Suprapubic skin (tissue), 4 donors: ENCODE data around the gene SIRPD. TPM values are rescaled to one million over a fixed set of nuclear protein-coding genes. Genes with fewer than 3 reads are reported as not detected.

Experiments
- DNase-seq, 2 donors: peaks; one replicate each; pipeline ENCODE4 v3.0.0-alpha.2; 2019; ENCODE audit warnings: low spot score in 2 of 2
- H3K27ac ChIP-seq: fragments of 200-600 bp; sonication (generic); one replicate; pipeline ENCODE4 v1.5.1; 2019
- H3K27me3 ChIP-seq: fragments of 200-600 bp; sonication (generic); one replicate; pipeline ENCODE4 v1.5.1; 2019
- H3K36me3 ChIP-seq: fragments of 200-600 bp; sonication (generic); one replicate; pipeline ENCODE4 v1.5.1; 2019
- H3K4me1 ChIP-seq: fragments of 200-600 bp; sonication (generic); one replicate; pipeline ENCODE4 v1.5.1; 2019
- H3K4me3 ChIP-seq: fragments of 200-600 bp; sonication (generic); one replicate; pipeline ENCODE4 v1.5.1; 2019; ENCODE audit warnings: mild to moderate bottlenecking
- H3K9me3 ChIP-seq: fragments of 200-600 bp; sonication (generic); one replicate; pipeline ENCODE4 v1.5.1; 2019
- EP300 ChIP-seq: sonication (generic); formaldehyde crosslinking; IDR thresholded peaks from one replicate; pipeline ENCODE4 v1.6.1; 2017; ENCODE audit warnings: antibody characterized with exemption
- POLR2A ChIP-seq, 2 donors: fragments of 450-650 bp; IDR thresholded peaks; one replicate each; pipeline ENCODE4 v1.6.1; 2017; ENCODE audit warnings: antibody characterized with exemption in 2 of 2, mild to moderate bottlenecking in 2 of 2, moderate library complexity in 2 of 2
- POLR2AphosphoS5 ChIP-seq, 3 donors: sonication (generic); formaldehyde crosslinking; IDR thresholded peaks; one replicate each; pipeline ENCODE4 v1.6.1; 2017; ENCODE audit warnings: antibody characterized with exemption in 3 of 3
- WGBS: methylation state at CpG from one replicate; pipeline ENCODE4 v1.1.5; 2018; 5-methylcytosine and 5-hydroxymethylcytosine counted together
- total RNA-seq, 4 donors: library from RNA; depleted of rRNA; stranded (reverse); fragments of >200 nt; gene quantifications; one replicate each; pipeline ENCODE4 v1.1.0, GENCODE V29; 2016
- TF ChIP-seq, protein P1 (sequence below), 2 donors: fragments of 200-600 bp in 1 of 2; fragments of 450-650 bp in 1 of 2; sonication (generic) in 1 of 2; IDR thresholded peaks; one replicate each; pipeline ENCODE4 v1.5.1; 2016 to 2019; ENCODE audit warnings: antibody characterized with exemption in 2 of 2, mild to moderate bottlenecking in 1 of 2, moderate library complexity in 1 of 2

Gene SIRPD
- total RNA-seq, 4 donors from 2014 or later: not detected

DNA sequence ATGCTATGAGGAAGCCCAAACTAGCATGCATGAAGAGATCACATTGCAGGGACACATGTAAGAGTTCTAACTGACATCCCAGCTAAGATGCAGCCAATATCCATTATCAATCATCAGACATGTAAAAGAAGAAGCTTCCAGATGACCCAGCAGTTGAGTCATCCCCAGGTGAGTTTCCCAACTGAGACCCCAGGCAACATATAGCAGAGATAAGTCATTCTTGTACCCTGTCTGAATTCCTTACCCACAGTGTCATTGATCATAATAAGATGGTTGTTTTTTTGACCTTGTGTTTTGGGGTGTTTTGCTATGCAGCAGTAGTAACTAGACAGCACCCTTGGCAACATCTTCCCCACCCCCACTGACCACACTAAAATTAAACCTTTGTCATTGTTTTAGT, 18.9 kb downstream of the SIRPD start:
- Histone ChIP-seq H3K9me3 (no peaks in the 10 kb centered on the region), H3K36me3 (no peaks in the 10 kb centered on the region), H3K27ac (no peak overlapping the region), H3K27me3 (peaks cover 2% of the 10 kb centered on the region), H3K4me3 (no peak overlapping the region), H3K4me1 (no peaks in the 10 kb centered on the region)
- no peak for DNase-seq
- TF ChIP-seq, protein P1, sequence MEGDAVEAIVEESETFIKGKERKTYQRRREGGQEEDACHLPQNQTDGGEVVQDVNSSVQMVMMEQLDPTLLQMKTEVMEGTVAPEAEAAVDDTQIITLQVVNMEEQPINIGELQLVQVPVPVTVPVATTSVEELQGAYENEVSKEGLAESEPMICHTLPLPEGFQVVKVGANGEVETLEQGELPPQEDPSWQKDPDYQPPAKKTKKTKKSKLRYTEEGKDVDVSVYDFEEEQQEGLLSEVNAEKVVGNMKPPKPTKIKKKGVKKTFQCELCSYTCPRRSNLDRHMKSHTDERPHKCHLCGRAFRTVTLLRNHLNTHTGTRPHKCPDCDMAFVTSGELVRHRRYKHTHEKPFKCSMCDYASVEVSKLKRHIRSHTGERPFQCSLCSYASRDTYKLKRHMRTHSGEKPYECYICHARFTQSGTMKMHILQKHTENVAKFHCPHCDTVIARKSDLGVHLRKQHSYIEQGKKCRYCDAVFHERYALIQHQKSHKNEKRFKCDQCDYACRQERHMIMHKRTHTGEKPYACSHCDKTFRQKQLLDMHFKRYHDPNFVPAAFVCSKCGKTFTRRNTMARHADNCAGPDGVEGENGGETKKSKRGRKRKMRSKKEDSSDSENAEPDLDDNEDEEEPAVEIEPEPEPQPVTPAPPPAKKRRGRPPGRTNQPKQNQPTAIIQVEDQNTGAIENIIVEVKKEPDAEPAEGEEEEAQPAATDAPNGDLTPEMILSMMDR (IDR thresholded peaks at IDR 0.05): no peak
- TF ChIP-seq EP300 (no peak), POLR2AphosphoS5 (IDR thresholded peaks at IDR 0.05) (no peak), POLR2A (IDR thresholded peaks at IDR 0.05) (no peak)

DNA sequence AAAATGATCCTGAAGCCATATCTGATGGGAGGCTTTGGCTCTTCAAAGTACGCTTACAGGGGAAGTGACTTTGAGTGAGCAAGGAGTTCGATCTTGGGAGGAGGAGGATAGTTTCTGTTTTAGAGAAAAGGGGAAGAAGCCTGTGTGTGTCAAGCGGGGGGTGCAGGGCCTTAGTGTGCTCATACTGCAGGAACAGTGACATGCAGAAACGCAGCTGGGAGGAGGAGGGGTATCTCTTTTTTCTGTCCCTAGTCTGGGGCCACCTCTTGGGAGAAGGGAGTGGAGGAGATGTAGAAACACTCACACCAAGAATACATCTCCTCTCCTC, 19.8 kb downstream of the SIRPD start:
- no peak overlapping the region for H3K4me3 ChIP-seq
- H3K9me3 ChIP-seq: no peaks in the 10 kb centered on the region
- H3K36me3 ChIP-seq: no peaks in the 10 kb centered on the region
- no peaks in the 10 kb centered on the region for H3K4me1 ChIP-seq
- peak overlapping the region; percentile 70 for H3K27ac ChIP-seq
- DNase-seq: no peak
- 58% methylated on average over 4 of the region's 4 CpGs for WGBS
- no peak for TF ChIP-seq EP300
- no peak for TF ChIP-seq POLR2A (IDR thresholded peaks at IDR 0.05)
- TF ChIP-seq POLR2AphosphoS5 (IDR thresholded peaks at IDR 0.05): no peak
- TF ChIP-seq, protein P1 (IDR thresholded peaks at IDR 0.05): no peak
- H3K27me3 ChIP-seq: peaks cover 2% of the 10 kb centered on the region

DNA sequence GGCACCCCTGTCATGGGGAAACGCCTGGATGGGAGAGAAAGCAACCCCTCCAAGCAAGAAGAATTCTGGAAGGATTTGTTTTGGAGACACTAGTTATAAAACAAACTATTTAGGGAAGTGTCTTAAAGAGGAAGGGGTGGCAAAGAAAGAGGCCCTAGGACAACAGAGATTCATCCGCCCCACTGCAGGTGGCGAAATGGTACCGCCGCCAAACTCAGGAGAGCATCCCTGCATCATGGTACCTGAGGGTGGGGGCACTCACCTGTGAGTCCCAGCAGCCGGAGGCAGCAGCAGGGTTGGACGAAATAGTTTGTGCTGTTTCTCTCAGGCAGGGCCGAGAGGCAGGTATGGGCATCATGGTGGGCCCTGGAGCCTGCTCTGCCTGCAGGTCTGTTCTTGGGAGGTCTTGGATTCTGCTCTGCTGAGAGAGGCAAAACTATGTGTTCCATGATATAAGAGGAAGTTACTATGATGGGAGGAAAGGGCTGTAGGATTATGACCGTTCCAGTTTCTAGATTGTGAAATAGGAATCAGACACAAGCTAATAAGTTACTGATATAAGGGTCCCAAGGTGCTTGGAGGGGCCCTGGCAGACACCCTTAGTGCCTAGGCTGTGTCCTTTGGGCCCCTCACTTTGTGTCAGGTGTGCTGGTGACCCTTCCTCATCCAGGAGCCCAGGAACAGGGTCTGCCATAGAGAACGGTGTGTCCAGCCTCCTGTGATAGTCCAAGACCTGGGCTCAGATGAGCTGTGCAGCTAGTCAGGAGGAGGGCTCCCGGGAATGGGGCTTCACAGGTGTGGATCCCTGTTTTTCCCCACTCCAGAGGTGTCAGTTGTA, 20.4 kb downstream of the SIRPD start:
- peak overlapping the region; percentile 70 for H3K27ac ChIP-seq
- H3K4me1 ChIP-seq: no peaks in the 10 kb centered on the region
- 76% methylated on average over 11 of the region's 11 CpGs for WGBS
- H3K4me3 ChIP-seq: no peak overlapping the region
- peaks cover 2% of the 10 kb centered on the region for H3K27me3 ChIP-seq
- TF ChIP-seq POLR2AphosphoS5 (IDR thresholded peaks at IDR 0.05): no peak
- TF ChIP-seq, protein P1 (IDR thresholded peaks at IDR 0.05): no peak
- no peak for TF ChIP-seq POLR2A (IDR thresholded peaks at IDR 0.05)
- TF ChIP-seq EP300: no peak
- H3K9me3 ChIP-seq: no peaks in the 10 kb centered on the region
- H3K36me3 ChIP-seq: no peaks in the 10 kb centered on the region
- no peak for DNase-seq

DNA sequence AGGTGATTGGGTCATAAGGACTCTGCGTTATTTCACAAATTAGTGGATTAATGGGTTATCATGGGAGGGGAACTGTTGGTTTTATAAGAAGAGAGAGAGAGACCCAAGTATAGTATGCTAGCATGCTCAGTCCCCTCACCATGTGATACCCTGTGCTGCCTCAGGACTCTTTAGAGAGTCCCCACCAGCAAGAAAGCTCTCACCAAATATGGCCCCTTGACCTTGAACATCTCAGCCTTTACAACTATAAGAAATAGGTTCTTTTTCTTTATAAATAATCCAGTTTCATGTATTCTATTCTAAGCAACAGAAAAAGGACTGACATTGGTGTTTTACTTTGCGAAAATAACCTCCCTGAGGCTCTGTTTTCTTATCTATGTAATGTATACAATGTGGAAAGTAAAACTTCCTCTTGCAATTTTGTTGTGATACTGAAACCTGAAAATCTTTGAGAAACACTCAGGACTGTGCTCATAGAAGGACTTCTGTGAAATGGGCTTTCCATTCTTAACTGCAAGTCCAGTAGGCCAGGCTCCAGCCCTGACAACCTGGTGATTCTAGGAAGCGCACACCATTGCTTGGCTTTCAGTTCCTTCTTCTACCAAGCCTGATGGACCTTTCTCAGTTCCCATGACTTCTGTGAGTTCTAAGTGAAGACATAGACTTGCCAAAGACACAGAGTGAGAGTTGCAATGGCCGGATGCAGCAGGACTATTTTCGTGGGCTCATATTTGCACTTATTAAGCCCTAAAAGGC, 21.9 kb downstream of the SIRPD start:
- H3K9me3 ChIP-seq: no peaks in the 10 kb centered on the region
- no peaks in the 10 kb centered on the region for H3K4me1 ChIP-seq
- no peak overlapping the region for H3K4me3 ChIP-seq
- no peak for TF ChIP-seq EP300
- no peaks in the 10 kb centered on the region for H3K36me3 ChIP-seq
- no peak overlapping the region for H3K27ac ChIP-seq
- WGBS: 85% methylated on average over 5 of the region's 5 CpGs
- no peak for DNase-seq
- H3K27me3 ChIP-seq: peaks cover 2% of the 10 kb centered on the region

DNA sequence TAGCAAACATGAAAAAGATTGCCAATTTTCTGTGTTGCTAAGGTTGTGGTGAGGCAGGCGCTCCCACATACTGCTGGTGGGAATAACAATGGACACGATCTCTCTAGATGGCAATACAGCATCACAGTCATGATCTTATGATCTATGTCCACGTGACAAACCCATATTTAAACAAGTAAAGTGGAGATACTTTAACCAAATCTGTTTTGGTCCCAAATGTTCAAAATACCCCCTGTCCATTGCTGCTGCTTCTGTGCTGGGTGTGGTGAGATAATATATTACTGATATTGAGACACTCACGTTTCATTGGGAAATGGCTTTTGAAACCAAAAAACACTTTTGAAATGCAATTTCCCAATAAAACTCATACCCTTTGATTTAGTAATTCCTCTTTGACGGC, 23.0 kb downstream of the SIRPD start:
- Histone ChIP-seq H3K27ac (no peak overlapping the region), H3K4me3 (no peak overlapping the region), H3K9me3 (no peaks in the 10 kb centered on the region), H3K36me3 (no peaks in the 10 kb centered on the region), H3K27me3 (peaks cover 2% of the 10 kb centered on the region), H3K4me1 (no peaks in the 10 kb centered on the region)
- TF ChIP-seq EP300 (no peak), POLR2AphosphoS5 (IDR thresholded peaks at IDR 0.05) (no peak), POLR2A (IDR thresholded peaks at IDR 0.05) (no peak)
- TF ChIP-seq, protein P1 (IDR thresholded peaks at IDR 0.05): no peak
- WGBS: 67% methylated on average over 5 of the region's 5 CpGs
- no peak for DNase-seq
